ENCODE measurements around the gene SNX10.

Gene SNX10

DNA sequence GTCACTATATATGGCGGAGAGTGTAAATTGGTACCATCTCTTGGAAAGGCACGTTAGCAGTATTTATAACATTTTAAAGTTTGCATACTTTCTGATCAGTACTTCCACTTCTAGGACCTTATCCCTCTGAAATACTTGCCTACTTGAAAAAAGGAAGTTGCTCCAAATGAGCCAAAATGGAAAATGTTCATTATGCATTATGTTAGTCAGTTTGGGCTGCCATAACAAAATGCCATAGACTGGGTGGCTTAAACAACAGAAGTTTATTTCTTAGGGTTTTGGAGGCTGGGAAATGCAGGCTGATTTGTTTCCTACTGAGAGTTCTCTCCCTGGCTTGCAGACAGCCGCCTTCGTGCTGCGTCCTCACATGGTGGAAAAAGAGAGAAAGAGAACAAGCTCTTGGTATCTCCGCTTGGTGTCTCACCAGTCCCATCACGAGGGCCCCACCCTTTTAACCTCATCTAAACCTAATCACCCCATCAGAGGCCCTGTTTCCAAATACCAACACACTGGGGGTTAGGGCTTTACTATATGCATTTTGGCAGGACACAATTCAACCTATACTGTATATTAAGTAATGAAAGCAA lies 6.9 kb downstream of the SNX10 start:
- DNase-seq (ENCODE audit: low read depth in 2 of 2) = no peak

DNA sequence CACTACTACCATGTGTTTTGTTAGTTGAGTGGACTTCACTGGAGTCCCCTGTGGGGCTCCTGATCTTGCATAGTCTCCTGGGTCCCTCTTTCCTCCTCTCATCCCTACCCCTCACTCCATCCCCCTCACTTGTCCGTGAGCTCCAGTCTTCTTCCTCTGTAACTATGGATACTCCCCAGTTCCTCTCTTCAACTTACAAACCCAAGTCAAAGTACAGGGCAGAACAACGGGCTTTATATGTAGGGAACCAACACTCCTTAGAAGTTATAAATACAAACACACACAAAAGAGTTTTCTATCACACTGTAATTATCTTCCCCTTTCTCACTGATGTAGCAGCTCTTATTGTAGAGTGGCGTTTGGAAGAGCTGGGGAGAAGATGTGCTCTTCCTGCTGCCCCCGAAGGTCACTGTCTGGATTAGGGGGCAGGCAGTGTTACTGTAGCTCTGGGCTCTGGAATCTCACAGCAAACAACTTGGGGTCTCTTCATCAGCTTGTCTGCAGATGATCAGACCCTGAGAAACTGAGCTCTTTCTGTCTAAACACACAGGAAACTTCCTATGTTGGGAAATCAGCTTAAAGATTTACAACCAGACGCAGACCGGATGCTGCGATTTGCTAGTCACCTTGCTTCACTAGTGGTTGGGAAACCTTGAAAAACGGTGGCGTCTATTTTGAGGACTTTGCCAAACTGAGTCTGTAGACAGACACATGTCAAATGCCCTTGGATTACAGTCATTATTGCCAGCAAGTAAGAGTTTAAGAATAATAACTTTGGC lies 13.6 kb downstream of the SNX10 start:
- no peak for DNase-seq (ENCODE audit: low read depth in 2 of 2)

DNA sequence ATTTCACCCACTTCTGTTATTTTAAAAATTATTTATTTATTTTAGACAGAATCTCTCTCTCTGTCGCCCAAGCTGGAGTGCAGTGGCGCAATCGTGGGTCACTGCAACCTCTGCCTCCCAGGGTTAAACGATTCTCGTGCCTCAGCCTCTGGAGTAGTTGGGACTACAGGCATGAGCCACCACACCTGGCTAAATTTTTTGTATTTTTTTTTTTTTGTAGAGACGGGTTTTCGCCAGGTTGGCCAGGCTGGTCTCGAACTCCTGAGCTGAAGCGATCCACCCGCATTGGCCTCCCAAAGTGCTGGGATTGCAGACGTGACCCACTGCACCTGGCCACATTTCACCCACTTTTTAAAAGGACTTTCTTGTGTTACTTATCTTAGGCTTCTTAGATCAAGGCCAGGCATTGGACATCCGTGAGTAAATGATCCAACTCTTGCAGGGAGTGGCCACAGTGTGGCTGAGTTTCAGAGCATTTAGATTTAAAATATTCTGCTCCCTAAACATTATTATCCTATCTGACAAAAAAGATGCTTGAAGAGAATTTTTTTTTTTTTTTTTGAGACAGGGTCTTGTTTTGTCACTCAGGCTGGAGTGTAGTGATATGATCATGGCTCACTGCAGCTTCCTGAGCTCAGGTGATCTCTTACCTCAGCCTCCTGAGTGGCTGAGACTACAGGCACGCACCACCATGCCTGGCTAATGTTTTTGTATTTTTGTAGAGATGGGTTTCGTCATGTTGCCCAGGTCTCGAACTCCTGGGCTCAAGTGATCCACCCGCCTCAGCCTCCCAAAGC lies 14.4 kb downstream of the SNX10 start:
- DNase-seq (ENCODE audit: low read depth in 2 of 2) = no peak

DNA sequence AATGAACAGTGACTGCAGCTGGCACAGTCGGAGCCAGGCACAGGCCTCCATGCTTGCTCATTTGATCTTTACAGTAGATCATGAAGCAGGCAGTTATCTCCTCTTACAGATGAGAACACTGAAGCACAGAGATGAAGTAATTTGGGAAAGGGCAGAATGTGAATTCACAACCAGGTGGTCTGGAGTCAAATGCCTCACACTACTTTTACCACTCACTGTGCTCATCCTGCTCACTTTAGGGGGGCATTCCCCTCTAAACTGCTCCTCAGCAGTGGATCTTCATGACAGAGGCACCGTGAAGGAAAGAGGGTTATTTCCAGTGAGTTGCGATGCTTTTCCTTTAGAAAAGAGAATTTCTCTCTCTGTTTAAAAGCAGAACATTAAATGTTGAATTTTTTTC lies 15.1 kb downstream of the SNX10 start:
- DNase-seq (ENCODE audit: low read depth in 2 of 2) = no peak

DNA sequence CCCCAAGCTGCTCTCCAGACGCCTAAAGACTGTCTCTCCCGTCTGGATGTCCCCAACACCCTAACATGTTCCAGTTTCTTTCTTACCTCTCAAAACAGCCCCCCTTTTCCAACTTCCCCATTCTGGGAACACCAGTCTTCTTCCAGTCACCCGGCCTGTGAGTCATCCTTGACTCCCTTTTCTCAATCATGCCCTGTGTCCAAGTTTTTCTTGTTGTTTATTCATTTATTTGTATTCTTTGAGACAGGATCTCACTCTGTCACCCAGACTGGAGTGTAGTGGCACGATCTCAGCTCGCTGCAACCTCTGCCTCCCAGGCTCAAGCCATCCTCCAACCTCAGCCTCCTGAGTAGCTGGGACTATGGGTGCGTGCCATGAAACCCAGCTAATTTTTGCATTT lies 15.6 kb downstream of the SNX10 start:
- DNase-seq (ENCODE audit: low read depth in 2 of 2) = no peak

DNA sequence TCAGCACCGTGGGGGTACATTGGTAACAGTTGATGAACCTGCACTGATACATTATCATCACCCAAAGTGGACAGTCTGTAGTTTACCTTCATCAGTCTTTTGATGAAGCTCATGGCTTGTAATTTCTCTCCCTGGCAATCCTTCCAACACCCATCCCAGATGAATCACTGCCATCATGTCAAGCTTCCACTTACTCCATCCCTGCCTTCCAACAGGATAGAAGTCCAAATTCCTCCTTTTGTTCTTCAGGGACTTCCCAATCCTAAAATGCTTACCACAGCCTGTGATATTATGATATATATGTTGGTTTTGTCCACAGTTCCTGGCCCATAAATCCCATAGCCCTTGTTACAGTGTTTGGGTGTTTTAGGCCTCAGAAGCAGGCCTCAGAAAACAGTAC lies 16.1 kb downstream of the SNX10 start:
- no peak for DNase-seq (ENCODE audit: low read depth in 2 of 2)

DNA sequence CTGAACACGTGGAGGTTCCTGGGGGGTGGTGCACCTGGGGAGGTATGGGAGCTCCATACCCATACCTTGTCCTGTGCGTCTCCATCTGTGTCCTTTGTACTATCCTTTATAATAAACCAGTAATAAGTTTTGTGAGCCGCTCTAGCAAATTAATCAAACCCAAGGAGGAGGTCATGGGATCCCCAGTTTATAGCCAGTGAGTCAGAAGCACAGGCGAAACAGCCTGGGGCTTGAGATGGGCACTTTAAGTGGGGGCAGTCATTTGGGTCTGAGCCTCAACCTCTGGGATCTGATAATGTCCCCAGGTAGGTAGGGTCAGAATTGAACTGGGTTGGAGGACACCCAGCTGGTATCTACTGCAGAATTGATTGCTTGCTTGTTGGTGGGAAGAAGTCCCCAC lies 16.9 kb downstream of the SNX10 start:
- no peak for DNase-seq (ENCODE audit: low read depth in 2 of 2)

DNA sequence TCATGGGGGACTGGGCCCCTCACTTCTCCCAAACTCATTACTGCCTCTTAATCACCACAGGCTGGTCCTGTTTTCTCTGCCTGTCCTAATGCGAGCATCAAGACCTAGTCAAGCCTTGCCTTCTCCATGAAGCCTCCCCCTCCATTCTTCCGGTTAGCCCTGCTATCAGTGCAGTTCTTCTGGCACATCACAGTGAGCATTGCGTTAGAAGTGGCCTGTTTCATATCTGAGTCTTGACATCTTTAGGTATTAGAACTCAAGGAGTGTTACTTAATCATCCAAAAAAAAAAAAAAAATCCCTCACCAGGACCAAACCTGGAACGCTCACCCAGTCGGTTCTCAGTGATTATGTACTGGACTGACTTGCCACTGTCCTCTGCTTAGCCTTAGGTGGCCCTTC lies 17.4 kb downstream of the SNX10 start:
- DNase-seq (ENCODE audit: low read depth in 2 of 2) = no peak

DNA sequence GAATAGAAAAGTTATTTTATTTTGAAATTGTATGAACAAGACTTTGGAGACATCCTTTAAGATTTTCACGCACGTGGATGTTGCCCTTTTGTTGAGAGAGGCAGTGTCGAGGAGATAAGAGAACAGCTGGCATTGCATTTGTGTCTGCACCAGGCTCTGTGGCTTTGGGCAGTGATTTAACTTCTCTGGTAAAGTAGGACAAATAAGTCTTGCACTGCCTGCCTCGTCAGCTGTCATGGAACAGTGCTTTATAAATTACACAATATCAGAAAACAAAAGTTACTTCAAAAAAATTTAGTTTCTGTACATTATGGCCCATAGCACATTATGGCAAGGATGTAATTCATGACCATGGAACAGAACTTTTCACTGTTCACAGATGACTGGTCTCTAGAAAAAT lies 20.1 kb downstream of the SNX10 start:
- DNase-seq (ENCODE audit: low read depth in 2 of 2) = no peak

DNA sequence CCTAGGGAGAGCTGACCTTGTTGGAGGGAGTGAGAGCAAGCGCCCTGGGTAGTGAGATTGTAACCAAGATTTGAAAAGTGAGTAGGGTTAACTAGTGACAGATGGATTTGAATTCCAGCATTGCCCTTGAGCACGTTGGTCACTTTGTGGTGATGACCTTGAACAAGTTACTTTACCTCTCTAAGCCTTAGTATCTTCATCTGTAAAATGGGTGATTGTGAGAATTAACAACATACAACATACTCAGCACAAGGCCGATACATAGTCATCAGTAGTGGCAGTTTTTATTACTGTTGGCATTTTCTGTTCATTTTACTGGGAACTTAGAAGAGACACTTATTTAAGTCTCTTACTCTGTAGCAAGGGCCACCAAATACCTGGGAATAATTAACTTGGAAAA lies 25.5 kb downstream of the SNX10 start:
- DNase-seq (ENCODE audit: low read depth in 2 of 2) = no peak

DNA sequence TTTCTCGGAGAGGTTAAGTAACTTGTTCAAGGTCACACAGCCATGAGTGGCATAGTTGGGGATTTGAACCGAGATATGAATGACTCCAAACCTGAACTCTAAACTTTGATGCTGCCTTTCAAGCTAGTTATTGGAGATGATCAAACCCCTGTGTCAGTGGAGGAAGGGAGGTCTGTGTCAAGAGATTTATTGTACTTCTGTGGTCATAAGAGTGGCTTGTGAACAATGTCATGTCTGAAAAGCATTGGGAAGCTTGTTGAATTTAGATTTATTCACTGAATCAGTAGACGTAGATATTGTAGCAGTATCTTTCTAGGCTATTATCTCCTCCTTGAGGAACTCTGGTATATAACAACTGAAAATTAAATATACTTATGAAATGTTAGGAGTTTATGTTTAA lies 27.3 kb downstream of the SNX10 start:
- no peak for DNase-seq (ENCODE audit: low read depth in 2 of 2)

DNA sequence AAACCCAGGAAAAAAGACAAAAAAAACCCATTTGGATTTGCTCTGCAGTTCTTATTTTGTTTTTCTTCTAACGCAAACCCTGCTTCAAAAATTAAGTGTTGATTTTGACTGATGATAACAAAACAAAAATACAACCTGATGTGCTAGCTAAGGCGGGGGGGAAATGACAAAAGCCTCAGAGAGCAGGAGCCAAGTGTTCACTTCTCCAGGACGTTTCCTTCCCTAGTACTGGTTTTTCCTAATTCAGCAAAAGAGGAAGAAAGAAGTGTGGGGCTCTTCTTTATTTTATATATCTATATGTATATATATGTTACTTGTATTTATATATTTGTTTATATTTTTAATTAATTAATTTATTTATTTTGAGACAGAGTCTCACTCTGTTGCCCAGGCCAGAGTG lies 28.0 kb downstream of the SNX10 start:
- no peak for DNase-seq (ENCODE audit: low read depth in 2 of 2)

DNA sequence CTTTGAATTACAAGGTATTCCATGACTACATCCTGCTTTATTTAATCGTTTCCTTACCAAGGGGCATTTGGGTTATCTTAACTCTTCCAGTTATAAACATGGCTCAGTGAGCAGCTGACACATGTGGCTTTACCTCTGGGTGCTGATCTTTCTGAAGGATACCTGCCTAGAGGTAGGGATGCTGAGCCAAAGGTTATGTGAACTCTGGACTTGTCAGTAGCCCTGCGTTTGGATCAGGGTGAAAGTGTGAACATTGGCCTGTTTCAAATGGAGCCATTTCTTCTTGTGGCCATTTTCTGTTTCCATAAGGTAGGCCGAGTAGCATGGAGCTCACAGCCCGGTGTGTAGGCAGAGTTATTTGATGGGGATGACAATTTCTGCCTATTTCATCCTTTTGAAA lies 29.2 kb downstream of the SNX10 start:
- no peak for DNase-seq (ENCODE audit: low read depth in 2 of 2)

DNA sequence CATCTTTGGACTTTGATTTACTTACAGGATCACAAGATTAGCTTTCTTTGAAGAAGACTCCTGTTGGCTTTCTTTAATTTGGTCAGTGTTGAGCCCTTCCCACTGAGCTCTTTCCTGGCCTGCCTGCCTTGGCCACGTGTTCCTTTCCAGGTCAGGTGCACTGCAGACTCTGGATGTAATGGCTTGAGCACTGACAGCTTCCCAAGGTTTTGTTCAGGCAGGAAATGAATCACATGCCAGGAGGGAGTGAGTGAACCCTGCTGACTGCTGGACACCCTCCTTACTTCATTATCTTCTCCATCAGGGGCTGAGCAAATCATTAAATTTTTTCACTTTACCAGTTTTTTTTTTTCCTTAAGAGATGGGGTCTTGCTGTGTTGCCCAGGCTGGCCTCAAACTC lies 29.8 kb downstream of the SNX10 start:
- DNase-seq (ENCODE audit: low read depth in 2 of 2) = no peak

DNA sequence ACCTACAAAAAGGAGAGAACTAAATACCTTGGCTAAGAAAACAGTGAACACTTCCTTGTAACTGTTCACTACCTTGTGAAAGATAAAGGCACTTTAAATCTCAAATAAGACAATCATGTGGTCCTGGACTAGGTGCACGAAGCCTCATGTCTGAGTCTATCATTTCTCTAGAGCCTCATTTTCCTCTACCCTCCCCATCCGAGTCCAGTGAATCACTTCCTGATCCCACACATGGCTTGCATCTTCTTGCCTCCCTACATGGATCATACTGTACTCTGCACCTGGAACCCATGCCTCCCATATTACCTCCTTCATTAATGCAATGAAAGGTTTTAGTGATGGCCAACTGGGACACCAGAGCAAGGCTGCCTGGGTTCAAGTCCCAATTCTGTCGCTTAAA lies 34.5 kb downstream of the SNX10 start:
- DNase-seq (ENCODE audit: low read depth in 2 of 2) = no peak

DNA sequence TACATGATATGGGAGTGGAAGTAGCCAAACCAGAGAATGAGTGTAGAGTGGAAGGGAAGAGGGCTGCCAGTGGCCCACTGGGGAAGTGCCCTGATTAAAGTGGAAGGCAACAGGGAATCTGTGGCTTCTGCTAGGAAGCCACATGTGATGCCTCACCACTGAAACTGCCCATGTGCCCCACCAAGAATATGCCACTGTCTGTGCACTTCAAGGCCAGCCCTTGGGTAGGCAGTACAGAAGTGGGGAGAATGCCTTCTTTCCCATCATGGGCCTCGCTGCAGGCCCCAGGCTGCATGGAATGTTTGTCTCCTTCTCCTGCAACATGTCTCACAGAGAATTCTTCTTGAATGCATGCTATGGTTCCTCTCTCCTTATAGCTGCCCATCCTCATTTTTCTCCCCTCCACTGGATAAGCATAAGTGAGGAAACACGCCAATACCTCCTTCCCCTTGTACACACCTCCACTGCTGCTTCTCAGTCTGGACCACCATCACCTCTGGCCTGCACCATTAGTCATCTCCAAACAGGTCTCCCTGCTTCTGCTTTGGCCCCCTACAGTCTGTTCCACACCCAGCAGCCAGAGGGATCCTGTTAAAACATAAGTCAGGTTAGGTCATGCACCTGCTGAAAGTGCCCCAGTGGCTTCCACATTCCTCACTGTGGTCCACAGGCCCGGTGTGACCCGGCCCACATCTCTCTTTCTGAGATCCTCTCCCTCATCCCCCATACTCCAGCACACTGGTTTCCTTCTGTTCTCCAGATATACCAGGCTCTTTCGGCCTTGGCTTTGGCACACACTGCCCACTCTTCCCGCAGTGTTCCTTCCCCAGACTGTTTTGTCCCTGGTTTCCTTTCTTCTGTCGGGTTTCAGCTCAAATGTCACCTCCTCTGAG lies 37.1 kb downstream of the SNX10 start:
- DNase-seq (ENCODE audit: low read depth in 2 of 2) = no peak

DNA sequence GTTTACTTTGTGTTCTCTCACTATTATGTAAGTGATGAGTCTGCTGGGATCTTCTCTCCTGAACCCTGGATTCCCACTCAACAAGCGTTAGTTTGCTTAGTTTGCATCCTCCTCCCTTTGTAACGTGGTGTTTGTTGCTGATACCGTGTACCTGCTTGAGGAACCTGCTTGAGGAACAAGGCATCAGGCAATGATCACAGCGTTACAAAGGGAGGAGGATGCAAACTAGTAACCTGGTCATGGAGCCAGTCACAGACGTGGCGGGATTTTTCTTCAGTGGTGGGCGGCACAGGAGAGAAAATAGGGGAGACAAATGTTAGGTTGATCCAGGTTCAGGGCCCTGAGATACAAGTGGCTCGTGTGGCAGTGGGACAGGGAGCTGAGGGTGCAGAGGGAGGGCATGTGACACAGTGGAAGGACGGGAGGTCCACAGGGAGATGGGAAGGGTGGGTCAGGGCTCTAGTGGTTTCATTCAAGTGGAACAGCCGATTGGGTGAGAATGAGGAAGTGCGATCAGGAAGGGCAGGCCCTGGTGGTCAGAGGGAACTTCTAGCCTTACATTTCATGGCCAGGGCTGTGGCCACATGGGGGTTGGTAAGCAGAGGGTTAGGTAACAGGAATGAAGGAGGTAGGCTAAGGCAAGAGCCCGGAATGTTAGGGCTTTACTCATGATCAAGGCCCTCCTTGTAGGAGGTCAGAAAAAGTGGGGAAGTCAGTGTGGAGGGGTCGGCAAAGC lies 38.0 kb downstream of the SNX10 start:
- no peak for DNase-seq (ENCODE audit: low read depth in 2 of 2)

DNA sequence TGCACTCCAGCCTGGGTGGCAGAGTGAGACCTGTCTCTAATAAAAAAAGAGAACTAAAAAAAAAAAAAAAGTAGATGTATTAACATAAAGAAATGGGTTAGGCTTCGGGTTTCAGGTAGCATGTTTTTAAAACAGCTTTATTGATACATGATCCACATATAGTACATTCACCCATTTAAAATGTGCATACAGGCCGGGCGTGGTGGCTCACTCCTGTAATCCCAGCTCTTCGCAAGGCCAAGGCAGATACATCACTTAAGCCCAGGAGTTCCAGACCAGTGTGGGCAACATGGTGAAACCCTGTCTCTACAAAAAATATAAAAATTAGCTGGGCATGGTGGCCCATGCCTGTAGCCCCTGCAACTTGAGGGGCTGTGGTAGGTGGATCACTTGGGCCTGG lies 39.5 kb downstream of the SNX10 start:
- no peak for DNase-seq (ENCODE audit: low read depth in 2 of 2)

DNA sequence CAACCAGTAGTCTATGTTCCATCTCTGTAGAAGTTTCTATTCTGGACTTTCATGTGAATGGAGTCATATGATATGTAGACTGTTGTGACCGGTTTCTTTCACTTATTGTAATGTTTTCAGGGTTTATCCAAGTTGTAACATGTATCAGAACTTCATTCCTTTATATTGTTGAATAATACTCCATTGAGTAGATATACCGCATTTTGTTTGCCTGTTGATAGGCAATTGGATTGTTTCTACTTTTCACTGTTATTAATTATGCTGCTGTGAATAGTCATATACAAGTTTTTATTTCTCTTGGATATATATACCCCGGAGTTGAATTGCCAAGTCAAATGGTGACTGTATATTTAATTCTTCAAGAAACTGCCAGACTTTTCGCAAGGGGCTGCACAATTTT lies 40.1 kb downstream of the SNX10 start:
- DNase-seq (ENCODE audit: low read depth in 2 of 2) = no peak

DNA sequence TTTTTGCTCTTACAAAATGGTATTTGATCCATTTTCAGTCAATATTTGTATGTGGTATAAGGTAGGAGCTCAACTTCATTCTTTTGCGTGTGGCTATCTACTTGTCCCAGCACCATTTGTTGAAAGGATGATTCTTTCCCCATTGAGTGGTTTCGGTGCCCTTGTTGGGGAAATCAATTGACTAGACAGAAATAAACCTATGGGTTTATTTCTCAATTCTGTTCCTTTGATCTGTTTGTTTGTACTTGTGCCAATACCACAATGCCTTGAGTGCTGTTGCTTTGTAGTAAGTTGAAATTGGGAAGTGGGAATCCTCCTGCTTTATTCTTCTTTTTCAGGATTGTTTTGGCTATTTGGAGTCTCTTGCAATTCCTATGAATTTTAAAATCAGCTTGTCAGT lies 41.0 kb downstream of the SNX10 start:
- no peak for DNase-seq (ENCODE audit: low read depth in 2 of 2)

DNA sequence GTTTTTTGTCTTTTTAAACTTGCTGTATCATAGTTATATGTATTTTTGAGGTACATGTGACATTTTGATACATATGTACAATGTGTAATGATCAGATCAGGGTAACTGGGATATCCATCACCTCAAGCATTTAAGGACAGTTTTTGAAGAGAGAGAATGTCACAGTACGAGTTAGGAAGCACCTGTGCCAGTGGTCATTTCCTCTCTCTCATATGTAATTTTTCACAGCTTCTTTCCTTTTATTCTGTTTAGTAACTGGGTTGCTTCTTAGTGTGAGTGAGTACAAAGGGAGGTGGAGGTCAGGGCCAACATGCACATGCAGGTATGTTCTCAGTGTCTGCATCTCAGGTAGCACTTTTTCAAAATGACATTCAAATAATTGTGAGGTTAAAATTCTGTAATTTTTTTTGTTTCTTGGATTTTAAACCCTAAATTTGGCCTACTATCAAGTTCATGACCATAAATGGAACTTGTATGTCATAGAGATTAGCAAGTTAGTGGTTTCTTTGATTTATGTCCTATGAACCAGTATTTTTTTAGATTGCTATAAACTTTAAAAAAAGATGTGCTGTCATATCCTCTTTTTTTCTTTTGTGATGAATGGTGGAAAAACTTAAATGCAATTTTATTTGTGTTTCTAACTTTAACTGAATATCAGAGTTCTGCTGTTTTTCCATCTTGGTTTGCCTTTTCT lies 42.7 kb downstream of the SNX10 start:
- no peak for DNase-seq (ENCODE audit: low read depth in 2 of 2)
